ENCODE data around the gene CAPS.

CAPS gene

GRCh38 chr19:5892772-5893275 lies 21.2 kb upstream of the CAPS start:
- Histone ChIP-seq H3K9me3 (ENCODE audit: control insufficient read depth, low read length) (no peaks in the 10 kb centered on the region), H3K4me1 (ENCODE audit: control insufficient read depth, insufficient read depth, low read length, poor library complexity, severe bottlenecking) (no peaks in the 10 kb centered on the region), H3K4me3 (ENCODE audit: extremely low read depth, insufficient read depth, low read length, poor library complexity, severe bottlenecking) (no peak overlapping the region), H3K36me3 (ENCODE audit: control insufficient read depth, insufficient read depth, low read length) (peaks cover 21% of the 10 kb centered on the region), H3K27ac (ENCODE audit: low read depth, low read length, severe bottlenecking) (no peak overlapping the region)
- 81 to 82% methylated on average over 11 to 13 of the region's 15 CpGs for WGBS, 2 experiments (ENCODE audit: insufficient coverage in 2 of 2)

GRCh38 chr19:5893296-5893903 lies 20.7 kb upstream of the CAPS start:
- Histone ChIP-seq H3K4me3 (ENCODE audit: extremely low read depth, insufficient read depth, low read length, poor library complexity, severe bottlenecking) (no peak overlapping the region), H3K36me3 (ENCODE audit: control insufficient read depth, insufficient read depth, low read length) (peaks cover 21% of the 10 kb centered on the region), H3K4me1 (ENCODE audit: control insufficient read depth, insufficient read depth, low read length, poor library complexity, severe bottlenecking) (no peaks in the 10 kb centered on the region), H3K27ac (ENCODE audit: low read depth, low read length, severe bottlenecking) (no peak overlapping the region), H3K9me3 (ENCODE audit: control insufficient read depth, low read length) (no peaks in the 10 kb centered on the region)
- 86 to 87% methylated on average over 13 of the region's 13 CpGs for WGBS, 2 experiments (ENCODE audit: insufficient coverage in 2 of 2)

- Histone ChIP-seq H3K9me3 (ENCODE audit: control insufficient read depth, low read length) (no peaks in the 10 kb centered on the region), H3K4me1 (ENCODE audit: control insufficient read depth, insufficient read depth, low read length, poor library complexity, severe bottlenecking) (no peaks in the 10 kb centered on the region), H3K4me3 (ENCODE audit: extremely low read depth, insufficient read depth, low read length, poor library complexity, severe bottlenecking) (no peak overlapping the region), H3K36me3 (ENCODE audit: control insufficient read depth, insufficient read depth, low read length) (peaks cover 21% of the 10 kb centered on the region), H3K27ac (ENCODE audit: low read depth, low read length, severe bottlenecking) (no peak overlapping the region)
- 91 to 95% methylated on average over 27 to 28 of the region's 28 CpGs for whole genome bisulfite sequencing, 2 experiments (ENCODE audit: insufficient coverage in 2 of 2)
Measured at GRCh38 chr19:5893907-5894703, 19.9 kb upstream of the CAPS start.

GRCh38 chr19:5894704-5895349 lies 19.2 kb upstream of the CAPS start:
- Histone ChIP-seq H3K4me3 (ENCODE audit: extremely low read depth, insufficient read depth, low read length, poor library complexity, severe bottlenecking) (no peak overlapping the region), H3K9me3 (ENCODE audit: control insufficient read depth, low read length) (no peaks in the 10 kb centered on the region), H3K36me3 (ENCODE audit: control insufficient read depth, insufficient read depth, low read length) (peaks cover 22% of the 10 kb centered on the region), H3K4me1 (ENCODE audit: control insufficient read depth, insufficient read depth, low read length, poor library complexity, severe bottlenecking) (no peaks in the 10 kb centered on the region), H3K27ac (ENCODE audit: low read depth, low read length, severe bottlenecking) (no peak overlapping the region)
- WGBS, 2 experiments (ENCODE audit: insufficient coverage in 2 of 2): 94 to 96% methylated on average over 27 to 28 of the region's 28 CpGs

- H3K4me1 ChIP-seq (ENCODE audit: control insufficient read depth, insufficient read depth, low read length, poor library complexity, severe bottlenecking): no peaks in the 10 kb centered on the region
- H3K36me3 ChIP-seq (ENCODE audit: control insufficient read depth, insufficient read depth, low read length): peaks cover 28% of the 10 kb centered on the region
- H3K27ac ChIP-seq (ENCODE audit: low read depth, low read length, severe bottlenecking): no peak overlapping the region
- WGBS, 2 experiments (ENCODE audit: insufficient coverage in 2 of 2): 83 to 84% methylated on average over 13 to 14 of the region's 15 CpGs
- H3K9me3 ChIP-seq (ENCODE audit: control insufficient read depth, low read length): no peaks in the 10 kb centered on the region
- H3K4me3 ChIP-seq (ENCODE audit: extremely low read depth, insufficient read depth, low read length, poor library complexity, severe bottlenecking): no peak overlapping the region
Measured at GRCh38 chr19:5895409-5895808, 18.6 kb upstream of the CAPS start.

- H3K4me1 ChIP-seq (ENCODE audit: control insufficient read depth, insufficient read depth, low read length, poor library complexity, severe bottlenecking): no peaks in the 10 kb centered on the region
- peaks cover 31% of the 10 kb centered on the region for H3K36me3 ChIP-seq (ENCODE audit: control insufficient read depth, insufficient read depth, low read length)
- 89 to 92% methylated on average over 4 to 6 of the region's 8 CpGs for WGBS, 2 experiments (ENCODE audit: insufficient coverage in 2 of 2)
- no peak overlapping the region for H3K27ac ChIP-seq (ENCODE audit: low read depth, low read length, severe bottlenecking)
- no peaks in the 10 kb centered on the region for H3K9me3 ChIP-seq (ENCODE audit: control insufficient read depth, low read length)
- H3K4me3 ChIP-seq (ENCODE audit: extremely low read depth, insufficient read depth, low read length, poor library complexity, severe bottlenecking): no peak overlapping the region
Measured at GRCh38 chr19:5895890-5896289, 18.2 kb upstream of the CAPS start.

- Histone ChIP-seq H3K27ac (ENCODE audit: low read depth, low read length, severe bottlenecking) (no peak overlapping the region), H3K36me3 (ENCODE audit: control insufficient read depth, insufficient read depth, low read length) (peaks cover 36% of the 10 kb centered on the region), H3K9me3 (ENCODE audit: control insufficient read depth, low read length) (no peaks in the 10 kb centered on the region), H3K4me1 (ENCODE audit: control insufficient read depth, insufficient read depth, low read length, poor library complexity, severe bottlenecking) (no peaks in the 10 kb centered on the region), H3K4me3 (ENCODE audit: extremely low read depth, insufficient read depth, low read length, poor library complexity, severe bottlenecking) (no peak overlapping the region)
- WGBS, 2 experiments (ENCODE audit: insufficient coverage in 2 of 2): 95% methylated on average over 27 to 29 of the region's 29 CpGs
Measured at GRCh38 chr19:5896365-5897076, 17.5 kb upstream of the CAPS start.

GRCh38 chr19:5897189-5897969 lies 16.7 kb upstream of the CAPS start:
- Histone ChIP-seq H3K36me3 (ENCODE audit: control insufficient read depth, insufficient read depth, low read length) (peaks cover 40% of the 10 kb centered on the region), H3K9me3 (ENCODE audit: control insufficient read depth, low read length) (no peaks in the 10 kb centered on the region), H3K4me3 (ENCODE audit: extremely low read depth, insufficient read depth, low read length, poor library complexity, severe bottlenecking) (no peak overlapping the region), H3K27ac (ENCODE audit: low read depth, low read length, severe bottlenecking) (no peak overlapping the region), H3K4me1 (ENCODE audit: control insufficient read depth, insufficient read depth, low read length, poor library complexity, severe bottlenecking) (no peaks in the 10 kb centered on the region)
- WGBS, 2 experiments (ENCODE audit: insufficient coverage in 2 of 2): 93 to 96% methylated on average over 21 to 30 of the region's 30 CpGs

GRCh38 chr19:5899728-5900526 lies 14.1 kb upstream of the CAPS start:
- Histone ChIP-seq H3K9me3 (ENCODE audit: control insufficient read depth, low read length) (no peaks in the 10 kb centered on the region), H3K36me3 (ENCODE audit: control insufficient read depth, insufficient read depth, low read length) (peaks cover 39% of the 10 kb centered on the region), H3K27ac (ENCODE audit: low read depth, low read length, severe bottlenecking) (no peak overlapping the region), H3K4me3 (ENCODE audit: extremely low read depth, insufficient read depth, low read length, poor library complexity, severe bottlenecking) (no peak overlapping the region), H3K4me1 (ENCODE audit: control insufficient read depth, insufficient read depth, low read length, poor library complexity, severe bottlenecking) (no peaks in the 10 kb centered on the region)
- 98 to 100% methylated on average over 10 to 11 of the region's 13 CpGs for WGBS, 2 experiments (ENCODE audit: insufficient coverage in 2 of 2)

All from mesodermal cell (in vitro differentiated cells).